HepG2 (cell line): Measurements from ENCODE around the gene SLC50A1. TPM values are rescaled to one million over a fixed set of nuclear protein-coding genes. Genes with fewer than 3 reads are reported as not detected.

Experiments
- BCL6 ChIP-seq: IDR thresholded peaks from 2 replicates; pipeline ENCODE4 v1.6.1; 2016; ENCODE audit warnings: missing genetic modification reagents, missing compliant biosample characterization
- ERF ChIP-seq: IDR thresholded peaks from 2 replicates; pipeline ENCODE4 v1.6.1; 2018; ENCODE audit warnings: missing biosample characterization, missing genetic modification reagents
- GABPA ChIP-seq, 2 experiments: IDR thresholded peaks; 2 replicates each; pipeline ENCODE4 v1.6.1; 2011 to 2016; ENCODE audit warnings: low read depth in 2 of 2, low read length in 1 of 2, missing biosample characterization in 1 of 2, missing genetic modification characterization in 1 of 2
- HDAC2 ChIP-seq: sonication (generic); formaldehyde crosslinking; IDR thresholded peaks from 2 replicates; pipeline ENCODE4 v1.4.0; 2020; ENCODE audit warnings: missing genetic modification reagents
- NR2C2 ChIP-seq: sonication (generic); formaldehyde crosslinking; IDR thresholded peaks from 2 replicates; pipeline ENCODE4 v1.4.0; 2020; ENCODE audit warnings: missing genetic modification reagents, mild to moderate bottlenecking, moderate library complexity, borderline replicate concordance
- PAX8 ChIP-seq: sonication (generic); formaldehyde crosslinking; IDR thresholded peaks from 2 replicates; pipeline ENCODE4 v1.8.0; 2022; ENCODE audit warnings: mild to moderate bottlenecking, missing genetic modification reagents, borderline replicate concordance
- POGK ChIP-seq: sonication (generic); formaldehyde crosslinking; conservative IDR thresholded peaks from 2 replicates; pipeline ENCODE4 v1.8.0; 2022; ENCODE audit warnings: mild to moderate bottlenecking, moderate library complexity, missing genetic modification reagents
- PRDM10 ChIP-seq: sonication (generic); formaldehyde crosslinking; IDR thresholded peaks from 2 replicates; pipeline ENCODE4 v1.4.0; 2020; ENCODE audit warnings: low read depth, missing genetic modification reagents
- SAP130 ChIP-seq: IDR thresholded peaks from 2 replicates; pipeline ENCODE4 v1.6.1; 2016; ENCODE audit warnings: low read depth
- SMAD9 ChIP-seq: sonication (generic); formaldehyde crosslinking; IDR thresholded peaks from 2 replicates; pipeline ENCODE4 v1.5.1; 2020; ENCODE audit warnings: mild to moderate bottlenecking, missing genetic modification reagents
- YEATS4 ChIP-seq: sonication (generic); formaldehyde crosslinking; IDR thresholded peaks from 2 replicates; pipeline ENCODE4 v1.4.0; 2020; ENCODE audit warnings: missing genetic modification reagents, borderline replicate concordance
- ZBTB4 ChIP-seq: sonication (generic); formaldehyde crosslinking; IDR thresholded peaks from 2 replicates; pipeline ENCODE4 v1.4.0; 2020; ENCODE audit warnings: missing genetic modification reagents, mild to moderate bottlenecking, borderline replicate concordance
- ZFP91 ChIP-seq: sonication (generic); formaldehyde crosslinking; IDR thresholded peaks from 2 replicates; pipeline ENCODE4 v1.9.0; 2022; ENCODE audit warnings: missing genetic modification reagents, mild to moderate bottlenecking, borderline replicate concordance
- ZNF441 ChIP-seq: sonication (generic); formaldehyde crosslinking; IDR thresholded peaks from 2 replicates; pipeline ENCODE4 v1.7.0; 2021; ENCODE audit warnings: missing genetic modification reagents, borderline replicate concordance
- ZNF530 ChIP-seq: sonication (generic); formaldehyde crosslinking; IDR thresholded peaks from 2 replicates; pipeline ENCODE4 v1.5.0; 2020; ENCODE audit warnings: low read depth, mild to moderate bottlenecking, missing genetic modification reagents
- ZNF605 ChIP-seq: sonication (generic); formaldehyde crosslinking; IDR thresholded peaks from 2 replicates; pipeline ENCODE4 v1.8.0; 2022; ENCODE audit warnings: mild to moderate bottlenecking, missing genetic modification reagents
- ZNF746 ChIP-seq: sonication (generic); formaldehyde crosslinking; IDR thresholded peaks from 2 replicates; pipeline ENCODE4 v1.8.0; 2022; ENCODE audit warnings: mild to moderate bottlenecking, missing genetic modification reagents
- polyA plus RNA-seq, 8 experiments: library from polyadenylated mRNA; depleted of rRNA in 3 of 8; stranded (reverse) in 7 of 8; unstranded in 1 of 8; fragments of >200 nt; fragmentation: Illumina TruSeq in 4 of 8; extraction: Trizol in 4 of 8; gene quantifications; 2 replicates each; pipeline versions ENCODE4 v1.2.1 to v1.2.3, GENCODE V29; 2011 to 2016; ENCODE audit warnings: low read depth in 4 of 8, missing spikeins in 1 of 8, mixed read lengths in 1 of 8; ENCODE audit not compliant: insufficient read depth in 1 of 8
- total RNA-seq, 5 experiments: library from RNA; depleted of rRNA; stranded (reverse); fragments of >200 nt; fragmentation: Illumina TruSeq; extraction: Trizol; gene quantifications; 2 replicates each; pipeline ENCODE4 v1.2.3, GENCODE V29; 2016; ENCODE audit warnings: low read depth in 1 of 5

The SLC50A1 gene
- total and polyA plus RNA-seq, 2 of the 13 experiments (the other 11 are each of a cell fraction or from before 2014, with no cell fraction given): 22.5 to 46.8 TPM

GRCh38 chr1:155091071-155092051 lies 44.3 kb upstream of the SLC50A1 start (continued):
- TF ChIP-seq PRDM10 (CRISPR knock-in tag) (peak; percentile 36; the same call in 1 of the 2 replicates), SMAD9 (CRISPR knock-in tag) (no peak), YEATS4 (CRISPR knock-in tag) (peak; percentile 71; the same call in 1 of the 2 replicates), BCL6 (CRISPR knock-in tag) (peak; percentile 62), ERF (peak; percentile 85), ZBTB4 (CRISPR knock-in tag) (0 out of 2 replicates have a peak, but pooled peaks have one; percentile 37), ZFP91 (CRISPR knock-in tag) (peak; percentile 81; the same call in 1 of the 2 replicates), SAP130 (CRISPR knock-in tag) (peak; percentile 91), GABPA (IDR thresholded peaks at IDR 0.05; ENCODE audit: low read depth, low read length) (no peak), GABPA (CRISPR knock-in tag; IDR thresholded peaks at IDR 0.05; ENCODE audit: low read depth) (peak; percentile 43; the same call in 1 of the 2 replicates), ZNF441 (CRISPR knock-in tag) (no peak), HDAC2 (peak; percentile 79), NR2C2 (peak; percentile 97), ZNF746 (CRISPR knock-in tag) (peak; percentile 91), ZNF530 (CRISPR knock-in tag) (no peak), ZNF605 (CRISPR knock-in tag) (peak; percentile 95), POGK (CRISPR knock-in tag) (peak; percentile 87), PAX8 (CRISPR knock-in tag) (no peak)
